ENCODE measurements around the gene ZBTB32.
A peak's percentile ranks its signal among the peaks of the same experiment; 100 is the strongest.
"Not testable (repeated sequence)": the region's sequence is repeated elsewhere in the genome, so short reads cannot be mapped to it uniquely, and the experiment has no call there.

Gene ZBTB32

GRCh38 chr19:35718345-35719041 lies 14.1 kb downstream of the ZBTB32 start:
- intact Hi-C loops (cut with DNase I), result no loop called here
- DNase-seq, result peak in 2 of 10 donors; percentile 16 to 83

GRCh38 chr19:35719402-35720162 lies 15.2 kb downstream of the ZBTB32 start:
- intact Hi-C loops (cut with DNase I), result no loop called here

GRCh38 chr19:35720163-35720524 lies 15.8 kb downstream of the ZBTB32 start:
- DNase-seq, result no peak

More at GRCh38 chr19:35719402-35720162, 15.2 kb downstream of the ZBTB32 start:
- DNase-seq, result no peak

GRCh38 chr19:35720648-35721047 lies 16.3 kb downstream of the ZBTB32 start:
- no peak for DNase-seq
- intact Hi-C loops (cut with DNase I), result no loop called here

More at GRCh38 chr19:35720163-35720524, 15.8 kb downstream of the ZBTB32 start:
- intact Hi-C loops (cut with DNase I), result no loop called here

GRCh38 chr19:35721374-35721773 lies 17.0 kb downstream of the ZBTB32 start:
- no peak for DNase-seq
- intact Hi-C loops (cut with DNase I), result no loop called here

GRCh38 chr19:35722461-35722860 lies 18.1 kb downstream of the ZBTB32 start:
- DNase-seq, result no peak
- intact Hi-C loops (cut with DNase I), result no loop called here

- no peak for DNase-seq
- intact Hi-C loops (cut with DNase I), result no loop called here
Observed at GRCh38 chr19:35722897-35723296, 18.5 kb downstream of the ZBTB32 start.

GRCh38 chr19:35723671-35724070 lies 19.3 kb downstream of the ZBTB32 start:
- intact Hi-C loops (cut with DNase I), result no loop called here
- no peak for DNase-seq

- intact Hi-C loops (cut with DNase I); DNase-seq: not testable (repeated sequence)
Observed at GRCh38 chr19:35724132-35724531, 19.8 kb downstream of the ZBTB32 start.

- intact Hi-C loops (cut with DNase I), result no loop called here
- DNase-seq, result no peak
Observed at GRCh38 chr19:35724560-35724959, 20.2 kb downstream of the ZBTB32 start.

GRCh38 chr19:35725216-35725861 lies 21.0 kb downstream of the ZBTB32 start:
- no peak for DNase-seq
- intact Hi-C loops (cut with DNase I), result no loop called here

- DNase-seq, result peak in 1 of 10 donors; percentile 75
- intact Hi-C loops (cut with DNase I), result no loop called here
Observed at GRCh38 chr19:35727053-35727955, 22.9 kb downstream of the ZBTB32 start.

- intact Hi-C loops (cut with DNase I), result no loop called here
- DNase-seq, result peak in 1 of 10 donors; percentile 65
Observed at GRCh38 chr19:35727956-35728706, 23.8 kb downstream of the ZBTB32 start.

GRCh38 chr19:35729021-35729420 lies 24.7 kb downstream of the ZBTB32 start:
- no peak for DNase-seq
- intact Hi-C loops (cut with DNase I), result no loop called here

- no peak for DNase-seq
- intact Hi-C loops (cut with DNase I), result no loop called here
Observed at GRCh38 chr19:35729763-35730162, 25.4 kb downstream of the ZBTB32 start.

GRCh38 chr19:35730326-35730725 lies 26.0 kb downstream of the ZBTB32 start:
- intact Hi-C loops (cut with DNase I), result no loop called here
- DNase-seq, result no peak

GRCh38 chr19:35731353-35731752 lies 27.0 kb downstream of the ZBTB32 start:
- no peak for DNase-seq
- intact Hi-C loops (cut with DNase I), result no loop called here

GRCh38 chr19:35731779-35732405 lies 27.5 kb downstream of the ZBTB32 start:
- intact Hi-C loops (cut with DNase I), result no loop called here
- DNase-seq, result no peak

GRCh38 chr19:35732540-35733179 lies 28.3 kb downstream of the ZBTB32 start:
- intact Hi-C loops (cut with DNase I), result no loop called here
- DNase-seq, result no peak
